GM12801 (cell line): ENCODE results near the gene GTPBP3.

Experiments used
- CTCF ChIP-seq: IDR thresholded peaks from one replicate; pipeline ENCODE4 v1.5.1; 2011; ENCODE audit warnings: control low read depth; ENCODE audit not compliant: insufficient read length; ENCODE audit errors: extremely low read depth

GTPBP3 gene

DNA sequence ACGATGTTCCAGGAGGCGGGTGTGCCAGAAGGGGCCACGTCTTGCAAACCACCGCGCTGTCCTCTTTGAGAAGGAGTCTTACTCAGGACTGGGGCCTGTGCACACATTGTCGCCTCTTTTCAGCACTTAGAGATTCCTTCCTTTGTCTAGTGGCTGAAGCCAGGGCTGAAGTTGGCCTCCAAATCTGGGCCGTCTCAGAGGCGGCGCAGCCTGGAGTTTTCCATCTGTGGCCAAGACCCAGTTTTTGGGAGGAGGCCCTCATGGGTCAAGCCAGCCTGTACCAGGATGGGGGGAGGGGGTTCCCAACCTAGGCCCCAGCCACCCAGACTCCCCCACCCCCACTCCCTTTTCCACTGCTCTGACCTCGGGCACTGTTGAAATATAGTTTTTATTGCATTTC, 14.5 kb upstream of the GTPBP3 start:
- TF ChIP-seq CTCF: no peak

DNA sequence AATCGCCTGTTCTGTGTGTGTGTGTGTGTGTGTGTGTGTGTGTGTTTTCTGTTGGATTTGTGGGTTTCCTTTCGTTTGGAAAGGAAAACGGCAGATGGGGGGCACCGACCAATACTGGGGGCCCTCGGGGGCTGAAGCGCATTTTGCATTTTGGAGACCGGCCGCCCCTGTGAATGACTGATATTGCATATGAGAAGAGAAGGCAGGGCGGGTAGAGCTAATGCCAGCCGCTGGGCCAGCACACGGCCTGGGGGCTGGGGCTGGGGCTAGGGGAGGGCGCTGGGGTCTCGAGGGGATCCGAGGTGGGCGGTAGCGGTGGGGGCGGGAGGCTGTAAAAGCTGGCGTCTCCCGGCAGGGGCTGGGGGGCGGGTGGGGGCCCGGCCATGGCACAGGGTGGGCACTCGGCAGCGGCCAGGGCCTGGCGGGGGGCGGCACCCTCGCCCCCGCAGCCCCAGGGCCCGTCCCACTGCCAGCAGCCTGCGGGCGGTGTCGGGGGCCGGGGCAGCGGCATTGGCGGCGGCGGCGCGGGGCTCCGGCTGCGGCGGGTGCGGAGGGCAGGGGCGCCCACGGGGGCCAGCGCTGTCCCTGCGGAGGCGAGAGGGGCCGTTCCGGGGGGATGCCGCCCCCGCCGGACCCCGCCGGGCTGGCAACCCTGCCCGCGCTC, 13.9 kb upstream of the GTPBP3 start:
- TF ChIP-seq CTCF: no peak

GRCh38 chr19:17323964-17324332, 13.4 kb upstream of the GTPBP3 start:
- TF ChIP-seq CTCF: no peak

GRCh38 chr19:17324357-17325114, 12.8 kb upstream of the GTPBP3 start:
- TF ChIP-seq CTCF: no peak

- TF ChIP-seq CTCF: no peak
Measured at GRCh38 chr19:17325133-17325532, 12.2 kb upstream of the GTPBP3 start.

DNA sequence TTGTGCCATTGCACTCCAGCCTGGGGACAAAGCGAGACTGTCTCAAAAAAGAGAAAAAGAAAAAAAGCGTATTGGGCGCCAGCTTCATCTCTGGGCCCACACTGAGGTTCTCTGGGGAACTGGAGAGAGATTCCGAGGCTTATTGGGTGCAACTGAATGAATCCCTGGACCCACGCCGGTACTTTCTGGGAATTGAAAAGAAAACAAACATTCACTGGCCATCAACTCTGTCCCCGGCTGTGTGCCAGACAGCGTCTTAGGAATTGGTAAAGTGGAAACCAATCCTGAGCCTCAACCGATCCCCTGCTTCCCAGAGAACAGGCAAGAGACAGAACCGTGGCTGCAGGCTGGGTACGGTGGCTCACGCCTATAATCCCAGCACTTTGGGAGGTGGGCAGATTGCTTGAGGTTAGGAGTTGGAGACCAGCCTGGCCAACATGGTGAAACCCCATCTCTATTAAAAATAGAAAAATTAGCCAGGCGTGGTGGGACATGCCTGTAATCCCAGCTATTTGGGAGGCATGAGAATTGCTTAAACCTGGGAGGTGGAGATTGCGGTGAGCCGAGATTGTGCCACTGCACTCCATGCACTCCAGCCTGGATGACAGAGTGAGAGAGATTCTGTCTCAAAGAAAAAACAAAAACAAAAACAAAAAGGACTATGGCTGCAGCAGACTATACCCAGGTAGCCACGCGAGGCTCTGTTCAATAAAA, 11.3 kb upstream of the GTPBP3 start:
- TF ChIP-seq CTCF: no peak

DNA sequence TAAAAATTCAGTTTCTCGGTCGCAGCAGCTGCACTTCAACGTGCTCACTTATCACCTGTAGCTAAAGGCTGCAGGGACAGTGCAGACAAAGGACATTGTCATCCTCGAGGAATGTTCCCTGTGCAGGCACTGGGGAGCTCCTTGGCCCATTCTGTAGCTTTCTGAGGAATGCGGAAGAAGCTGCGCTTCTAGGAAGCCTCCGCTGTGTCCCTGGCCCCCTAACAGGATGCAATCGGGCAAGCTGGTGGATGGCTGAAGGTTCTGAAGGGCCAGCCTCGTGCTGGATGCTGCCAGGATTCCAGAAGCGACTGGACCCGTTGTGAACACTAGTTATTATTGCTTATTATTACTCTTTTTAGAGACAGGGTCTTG, 10.8 kb upstream of the GTPBP3 start:
- TF ChIP-seq CTCF: no peak
